Heart left ventricle (tissue), 16 donors: Measurements from ENCODE around the gene NCOA3. TPM values are rescaled to one million over a fixed set of nuclear protein-coding genes. Genes with fewer than 3 reads are reported as not detected.

Experiments
- ATAC-seq, 4 donors: fragments of 200-7000 bp; cut with Tn5 transposase; one replicate each; pipeline ENCODE4 v1.9.1; 2020 to 2022; ENCODE audit warnings: moderate library complexity in 4 of 4, mild to moderate bottlenecking in 3 of 4, moderate number of reproducible peaks in 1 of 4
- DNase-seq, 5 donors: peaks; one replicate each; pipeline ENCODE4 v3.0.0-alpha.2; 2020
- H3K27ac ChIP-seq, 12 donors: fragments of 200-600 bp; sonication (generic) in 4 of 12; one replicate each; pipeline versions ENCODE4 v1.5.0 to v1.8.0; 2016 to 2022; ENCODE audit warnings: mild to moderate bottlenecking in 2 of 12
- H3K27me3 ChIP-seq, 9 donors: fragments of 200-600 bp; sonication (generic) in 2 of 9; one replicate each; pipeline versions ENCODE4 v1.5.1 to v1.8.0; 2016 to 2022; ENCODE audit warnings: mild to moderate bottlenecking in 3 of 9
- H3K36me3 ChIP-seq, 9 donors: fragments of 200-600 bp; sonication (generic) in 2 of 9; one replicate each; pipeline versions ENCODE4 v1.5.0 to v1.8.0; 2018 to 2022; ENCODE audit warnings: mild to moderate bottlenecking in 2 of 9
- H3K4me1 ChIP-seq, 12 donors: fragments of 200-600 bp; sonication (generic) in 4 of 12; one replicate each; pipeline versions ENCODE4 v1.5.0 to v1.8.0; 2016 to 2022; ENCODE audit warnings: mild to moderate bottlenecking in 3 of 12
- H3K4me3 ChIP-seq, 12 donors: fragments of 200-600 bp; sonication (generic) in 4 of 12; one replicate each; pipeline versions ENCODE4 v1.5.0 to v1.8.0; 2017 to 2022; ENCODE audit warnings: mild to moderate bottlenecking in 9 of 12, moderate library complexity in 4 of 12
- H3K9me3 ChIP-seq, 12 donors: fragments of 200-600 bp; sonication (generic) in 4 of 12; one replicate each; pipeline versions ENCODE4 v1.5.0 to v1.8.0; 2016 to 2022; ENCODE audit warnings: mild to moderate bottlenecking in 1 of 12
- CTCF ChIP-seq, 12 donors: fragments of 200-600 bp; sonication (generic) in 4 of 12; IDR thresholded peaks; one replicate each; pipeline versions ENCODE4 v1.5.0 to v1.8.0; 2018 to 2022; ENCODE audit warnings: antibody characterized with exemption in 12 of 12, mild to moderate bottlenecking in 5 of 12
- POLR2A ChIP-seq, 2 donors: fragments of 450-650 bp; IDR thresholded peaks; one replicate each; pipeline ENCODE4 v1.6.1; 2017; ENCODE audit warnings: antibody characterized with exemption in 2 of 2, mild to moderate bottlenecking in 2 of 2, moderate library complexity in 2 of 2
- WGBS, 4 donors: extraction: QIAGEN DNeasy Blood & Tissue Kit in 2 of 4; methylation state at CpG; one replicate each; pipeline versions ENCODE4 v1.1.5 to v1.1.7; 2013 to 2018; 5-methylcytosine and 5-hydroxymethylcytosine counted together
- intact Hi-C, 10 donors: fragments of 100-400 bp; cut with DNase I; formaldehyde crosslinking; loops; one replicate each; pipeline versions ENCODE4 v1.11.1 to v1.14.2; 2022
- polyA plus RNA-seq, 2 donors: library from polyadenylated mRNA; stranded (reverse); fragments of 200-250 nt; gene quantifications; one replicate each; pipeline ENCODE4 v1.2.3, GENCODE V29; 2013
- total RNA-seq, 9 donors: library from RNA; depleted of rRNA in 2 of 9; stranded (reverse); fragments of >200 nt in 2 of 9; fragmentation: NEBNext Ultra II Directional in 3 of 9; extraction: Animal tissue kit (Norgen Biotek cat#: 25700) in 3 of 9; gene quantifications; one replicate each; pipeline versions ENCODE4 v1.1.0 to v1.2.4, GENCODE V29; 2016 to 2023
- donor health status: ischemic (EF 13 %, LVEDD 7.1; RV severe dilation, severe dysfunction).
- donor health status: healthy with polysubstance abuse.
- donor health status: DM: no; HTN: yes; CAD: no.
- donor health status: DM: no; HTN: no; CAD: no.
- donor health status: ischemic (EF 25% LVEDD 6.9; RV normal size, moderate dysfunction).
- donor health status: ischemic (EF 25% LVEDD 5.7; RV mildly dilated, moderate dysfunction).
- donor health status: healthy.
- donor health status: DM: yes; HTN: yes; CAD: no.
- donor health status: ischemic (EF 35%, LVEDD 5.7; RV mildly dilated, moderate dysfunction).
- donor health status: nonischemic (EF 11% LVEDD 7.7; RV severe dilation, severe dysfunction).
- donor health status: DM: yes; HTN: yes; CAD: no.
- donor health status: PGD.
- donor health status: ischemic (EF 29% LVEDD 5.4; RV normal size, mild dysfunction).
- donor health status: nonischemic (EF 23%, LVEDD 6.1; RV moderate dilation, normal function).

The NCOA3 gene
- total and polyA plus RNA-seq, 11 donors, result 6.7 to 39.3 (median 25.3) TPM

GRCh38 chr20:47540443-47541354 lies 39.0 kb downstream of the NCOA3 start:
- DNase-seq (no peak), ATAC-seq (no peak)
- Histone ChIP-seq H3K36me3 (peaks cover 0 to 3% (median 0%) of the 10 kb centered on the region in 9 donors), H3K4me3 (no peak overlapping the region), H3K27me3 (no peaks in the 10 kb centered on the region), H3K9me3 (no peaks in the 10 kb centered on the region), H3K27ac (peak overlapping the region in 1 of 12 donors; percentile 48), H3K4me1 (peaks cover 6 to 70% (median 50%) of the 10 kb centered on the region in 12 donors)
- intact Hi-C loops, result no loop called here
- 64 to 74% (median 68%) methylated on average over 5 of the region's 5 CpGs for WGBS, 4 donors
- no peak for TF ChIP-seq CTCF (IDR thresholded peaks at IDR 0.05)
- TF ChIP-seq POLR2A (IDR thresholded peaks at IDR 0.05), result no peak

- Histone ChIP-seq H3K36me3 (peaks cover 0 to 3% (median 0%) of the 10 kb centered on the region in 9 donors), H3K4me1 (peaks cover 6 to 74% (median 55%) of the 10 kb centered on the region in 12 donors), H3K4me3 (no peak overlapping the region), H3K27me3 (no peaks in the 10 kb centered on the region), H3K9me3 (no peaks in the 10 kb centered on the region), H3K27ac (no peak overlapping the region)
- TF ChIP-seq POLR2A (IDR thresholded peaks at IDR 0.05) (no peak), CTCF (IDR thresholded peaks at IDR 0.05) (no peak)
- no peak for DNase-seq
- WGBS, 4 donors, result 62 to 76% (median 71%) methylated on average over 3 of the region's 3 CpGs
- intact Hi-C loops, result no loop called here
- ATAC-seq, result no peak
Observed at GRCh38 chr20:47541355-47541922, 39.8 kb downstream of the NCOA3 start.

- TF ChIP-seq CTCF (IDR thresholded peaks at IDR 0.05) (no peak), POLR2A (IDR thresholded peaks at IDR 0.05) (no peak)
- Histone ChIP-seq H3K27me3 (no peaks in the 10 kb centered on the region), H3K27ac (no peak overlapping the region), H3K4me3 (no peak overlapping the region), H3K36me3 (no peaks in the 10 kb centered on the region), H3K4me1 (peaks cover 6 to 80% (median 57%) of the 10 kb centered on the region in 12 donors), H3K9me3 (no peaks in the 10 kb centered on the region)
- intact Hi-C loops, result no loop called here
- DNase-seq (no peak), ATAC-seq (no peak)
- WGBS, 4 donors, result 63 to 87% (median 76%) methylated on average over 1 of the region's 1 CpG
Observed at GRCh38 chr20:47543006-47543431, 41.3 kb downstream of the NCOA3 start.

- intact Hi-C loops, result no loop called here
- no peak overlapping the region for H3K4me3 ChIP-seq
- no peaks in the 10 kb centered on the region for H3K27me3 ChIP-seq
- no peak overlapping the region for H3K27ac ChIP-seq
- no peak for DNase-seq
- H3K36me3 ChIP-seq, result no peaks in the 10 kb centered on the region
- WGBS, 4 donors, result 37 to 50% (median 41%) methylated on average over 2 of the region's 2 CpGs
- no peaks in the 10 kb centered on the region for H3K9me3 ChIP-seq
- H3K4me1 ChIP-seq, result peaks cover 6 to 75% (median 49%) of the 10 kb centered on the region in 12 donors
- TF ChIP-seq CTCF (IDR thresholded peaks at IDR 0.05) (no peak), POLR2A (IDR thresholded peaks at IDR 0.05) (no peak)
- ATAC-seq, result no peak
Observed at GRCh38 chr20:47544240-47544639, 42.6 kb downstream of the NCOA3 start.
